Right lobe of liver (tissue), 4 donors: ENCODE data around the gene MAMDC4.

Source experiments
- POLR2A ChIP-seq: fragments of 450-650 bp; IDR thresholded peaks from one replicate; pipeline ENCODE4 v1.6.1; 2017; ENCODE audit warnings: antibody characterized with exemption, mild to moderate bottlenecking
- TF ChIP-seq, protein P1 (sequence below), 4 donors: fragments of 200-600 bp in 3 of 4; fragments of 450-650 bp in 1 of 4; IDR thresholded peaks; one replicate each; pipeline versions ENCODE4 v1.5.1 to v1.8.0; 2016 to 2022; ENCODE audit warnings: antibody characterized with exemption in 4 of 4, mild to moderate bottlenecking in 2 of 4
- donor health status: DM: no; HTN: no; CAD: no.
- donor health status: DM: no; HTN: no; CAD: no.
- donor health status: DM: no; HTN: yes; CAD: no.

DNA sequence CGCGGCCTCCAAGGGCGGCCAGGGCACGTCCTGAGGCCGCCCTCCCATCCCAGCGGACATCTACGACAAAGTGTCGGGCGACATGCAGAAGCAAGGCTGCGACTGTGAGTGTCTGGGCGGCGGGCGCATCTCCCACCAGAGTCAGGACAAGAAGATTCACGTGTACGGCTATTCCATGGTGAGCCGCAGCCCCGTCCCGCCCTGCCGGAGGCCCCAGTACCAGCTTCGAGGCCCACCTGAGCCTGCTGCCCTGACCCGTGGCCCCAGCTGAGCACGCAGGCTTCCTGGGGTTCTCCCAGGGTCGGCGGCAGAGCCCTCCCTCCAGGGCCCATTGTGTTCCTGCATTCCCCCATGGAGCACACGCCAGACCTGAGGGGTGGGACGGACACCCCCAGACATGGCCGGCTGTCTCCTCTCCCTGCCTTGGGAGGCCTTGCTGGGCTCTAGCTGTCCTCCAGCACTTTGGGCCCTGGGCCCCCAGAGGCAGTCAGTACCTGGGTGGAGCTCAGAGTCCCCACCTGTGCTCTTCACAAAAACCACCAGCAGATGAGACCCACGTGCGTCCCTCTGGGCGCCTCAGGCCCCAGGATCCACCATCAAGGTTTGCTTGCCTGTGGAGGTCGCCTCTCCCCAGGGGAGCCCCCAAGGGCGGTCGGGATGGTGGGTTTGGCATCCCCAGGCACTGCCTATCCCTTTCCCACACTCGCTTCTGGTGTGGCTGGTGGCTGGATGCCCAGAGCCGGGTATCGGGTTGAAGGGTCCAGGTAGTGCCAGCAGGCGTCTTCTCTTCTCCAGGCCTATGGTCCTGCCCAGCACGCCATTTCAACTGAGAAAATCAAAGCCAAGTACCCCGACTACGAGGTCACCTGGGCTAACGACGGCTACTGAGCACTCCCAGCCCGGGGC is 1.9 kb upstream of the MAMDC4 start:
- TF ChIP-seq, protein P1, sequence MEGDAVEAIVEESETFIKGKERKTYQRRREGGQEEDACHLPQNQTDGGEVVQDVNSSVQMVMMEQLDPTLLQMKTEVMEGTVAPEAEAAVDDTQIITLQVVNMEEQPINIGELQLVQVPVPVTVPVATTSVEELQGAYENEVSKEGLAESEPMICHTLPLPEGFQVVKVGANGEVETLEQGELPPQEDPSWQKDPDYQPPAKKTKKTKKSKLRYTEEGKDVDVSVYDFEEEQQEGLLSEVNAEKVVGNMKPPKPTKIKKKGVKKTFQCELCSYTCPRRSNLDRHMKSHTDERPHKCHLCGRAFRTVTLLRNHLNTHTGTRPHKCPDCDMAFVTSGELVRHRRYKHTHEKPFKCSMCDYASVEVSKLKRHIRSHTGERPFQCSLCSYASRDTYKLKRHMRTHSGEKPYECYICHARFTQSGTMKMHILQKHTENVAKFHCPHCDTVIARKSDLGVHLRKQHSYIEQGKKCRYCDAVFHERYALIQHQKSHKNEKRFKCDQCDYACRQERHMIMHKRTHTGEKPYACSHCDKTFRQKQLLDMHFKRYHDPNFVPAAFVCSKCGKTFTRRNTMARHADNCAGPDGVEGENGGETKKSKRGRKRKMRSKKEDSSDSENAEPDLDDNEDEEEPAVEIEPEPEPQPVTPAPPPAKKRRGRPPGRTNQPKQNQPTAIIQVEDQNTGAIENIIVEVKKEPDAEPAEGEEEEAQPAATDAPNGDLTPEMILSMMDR (IDR thresholded peaks at IDR 0.05), result no peak
- TF ChIP-seq POLR2A, result no peak
